NCI-H1417 treated with DMSO at 0.1 percent for 48 hours (cell line): ENCODE data around the gene VPS37B.
A peak's percentile ranks its signal among the peaks of the same experiment; 100 is the strongest.

Source experiments
- DNase-seq: peaks from one replicate; lab custom pipeline; 2025; lab: John Stamatoyannopoulos, UW

VPS37B gene

DNA sequence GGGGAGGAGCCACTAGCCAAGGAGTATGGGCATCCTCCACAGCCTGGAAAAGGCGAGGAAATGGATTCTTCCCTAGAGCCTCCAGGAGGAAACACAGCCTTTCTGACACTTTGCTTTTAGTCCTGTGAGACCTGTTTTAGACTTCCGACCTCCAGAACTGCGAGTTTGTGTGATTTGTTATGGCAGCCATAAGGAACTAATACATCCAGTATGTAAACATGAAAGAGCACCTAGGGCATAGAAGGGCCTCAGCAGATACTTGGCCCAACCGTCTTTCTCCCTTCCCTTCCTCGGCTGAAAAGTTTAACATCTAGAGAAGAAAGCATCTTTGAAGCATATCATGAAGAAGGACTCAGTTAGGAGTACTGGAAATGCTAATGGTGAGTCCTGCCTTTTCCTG is 57.1 kb downstream of the VPS37B start:
- no peak for DNase-seq

DNA sequence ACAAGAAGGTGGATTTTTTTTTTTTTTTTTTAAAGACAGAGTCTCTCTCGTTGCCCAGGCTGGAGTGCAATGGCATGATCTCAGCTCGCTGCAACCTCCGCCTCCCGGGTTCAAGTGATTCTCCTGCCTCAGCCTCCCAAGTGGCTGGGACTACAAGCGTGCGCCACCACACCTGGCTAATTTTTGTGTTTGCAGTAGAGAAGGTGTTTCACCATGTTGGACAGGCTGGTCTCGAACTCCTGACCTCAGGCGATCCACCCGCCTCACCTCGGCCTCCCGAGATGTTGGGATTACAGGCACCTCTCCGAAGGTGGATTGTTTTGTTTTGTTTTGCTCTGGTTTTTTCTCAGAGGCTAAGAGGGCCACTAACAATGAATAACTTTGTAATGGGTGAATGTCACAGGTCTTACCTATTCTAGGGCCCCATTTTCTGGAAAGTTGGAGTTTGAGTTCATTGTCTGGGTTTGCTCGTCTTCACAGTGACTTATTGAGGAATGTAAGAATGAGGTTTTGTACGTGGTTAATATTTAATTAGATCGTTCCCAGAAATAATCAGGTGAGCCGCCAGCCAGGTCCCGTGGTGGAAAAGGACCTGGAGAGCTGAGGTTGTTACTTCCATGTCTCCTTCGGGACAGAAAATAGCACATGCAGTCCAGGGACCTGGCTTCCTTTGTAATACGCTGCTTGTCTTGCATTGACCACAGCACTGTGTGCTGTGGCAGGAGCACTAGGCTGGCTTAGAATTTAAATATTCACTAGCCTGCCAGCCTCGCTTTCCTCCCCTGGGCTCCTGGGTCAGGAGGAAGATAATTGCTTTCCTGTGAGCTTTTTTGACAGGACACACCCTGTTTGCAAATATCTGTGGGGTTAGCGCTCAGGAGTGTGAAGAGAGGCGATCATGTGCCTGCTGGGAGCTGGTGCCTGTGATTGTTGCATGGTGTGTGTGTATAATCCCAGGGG is 58.3 kb downstream of the VPS37B start:
- no peak for DNase-seq

DNA sequence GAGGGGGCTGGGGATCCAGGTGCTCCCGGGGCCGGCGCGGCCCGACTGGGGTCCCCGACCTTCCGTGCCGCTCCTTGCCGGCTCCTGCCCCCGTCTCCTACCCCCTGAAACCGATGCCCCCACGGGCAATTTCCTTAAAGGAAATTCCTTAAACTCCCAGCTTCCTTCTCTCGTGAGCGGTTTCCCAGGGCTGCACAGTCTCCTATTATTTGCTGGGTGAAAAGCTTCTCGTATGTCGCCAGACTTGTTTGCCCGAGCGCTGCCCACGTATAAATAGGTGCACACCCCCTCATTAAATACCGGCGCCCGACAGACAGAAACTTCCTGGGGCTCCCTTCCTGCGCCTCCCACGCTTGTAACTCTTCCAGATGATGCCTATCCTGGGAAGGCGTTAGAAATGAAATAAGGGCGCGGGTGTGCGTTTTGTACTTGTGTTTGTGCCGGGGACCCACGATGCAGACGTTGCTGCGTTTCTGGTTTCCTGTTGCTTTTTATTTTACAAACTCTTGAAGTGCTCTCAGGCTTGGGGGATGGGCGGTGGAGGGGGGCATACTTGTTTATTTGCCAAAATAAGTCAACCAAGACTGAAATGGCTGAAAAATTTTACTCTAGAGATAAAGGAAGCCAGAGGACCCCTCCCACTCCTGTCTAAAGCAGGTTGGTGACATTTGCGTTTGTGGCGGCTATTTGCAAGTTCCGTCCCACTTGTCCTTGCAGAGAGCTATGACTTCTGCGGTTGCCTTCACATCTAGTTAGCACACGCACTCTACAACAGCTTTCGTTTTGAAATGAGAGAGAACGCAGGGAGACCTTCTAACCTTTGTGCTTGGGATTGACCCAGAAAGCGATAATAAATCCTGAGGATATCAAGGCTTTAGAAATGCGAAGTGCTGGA is 59.6 kb downstream of the VPS37B start:
- no peak for DNase-seq

DNA sequence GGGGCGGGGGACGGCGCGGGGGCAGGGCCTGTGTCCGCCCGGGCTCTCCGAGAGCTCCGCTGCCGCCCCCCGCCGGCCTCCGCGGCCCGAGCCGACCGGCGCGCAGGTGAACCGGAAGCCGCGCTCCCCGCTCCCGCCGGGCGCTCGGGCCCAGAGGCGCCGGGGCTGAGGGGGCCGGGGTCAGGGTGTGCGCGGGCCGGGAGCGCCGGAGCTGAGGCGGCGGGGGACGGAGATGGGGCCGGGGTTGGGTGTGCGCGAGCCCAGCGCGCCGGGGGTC is 60.2 kb downstream of the VPS37B start:
- no peak for DNase-seq

DNA sequence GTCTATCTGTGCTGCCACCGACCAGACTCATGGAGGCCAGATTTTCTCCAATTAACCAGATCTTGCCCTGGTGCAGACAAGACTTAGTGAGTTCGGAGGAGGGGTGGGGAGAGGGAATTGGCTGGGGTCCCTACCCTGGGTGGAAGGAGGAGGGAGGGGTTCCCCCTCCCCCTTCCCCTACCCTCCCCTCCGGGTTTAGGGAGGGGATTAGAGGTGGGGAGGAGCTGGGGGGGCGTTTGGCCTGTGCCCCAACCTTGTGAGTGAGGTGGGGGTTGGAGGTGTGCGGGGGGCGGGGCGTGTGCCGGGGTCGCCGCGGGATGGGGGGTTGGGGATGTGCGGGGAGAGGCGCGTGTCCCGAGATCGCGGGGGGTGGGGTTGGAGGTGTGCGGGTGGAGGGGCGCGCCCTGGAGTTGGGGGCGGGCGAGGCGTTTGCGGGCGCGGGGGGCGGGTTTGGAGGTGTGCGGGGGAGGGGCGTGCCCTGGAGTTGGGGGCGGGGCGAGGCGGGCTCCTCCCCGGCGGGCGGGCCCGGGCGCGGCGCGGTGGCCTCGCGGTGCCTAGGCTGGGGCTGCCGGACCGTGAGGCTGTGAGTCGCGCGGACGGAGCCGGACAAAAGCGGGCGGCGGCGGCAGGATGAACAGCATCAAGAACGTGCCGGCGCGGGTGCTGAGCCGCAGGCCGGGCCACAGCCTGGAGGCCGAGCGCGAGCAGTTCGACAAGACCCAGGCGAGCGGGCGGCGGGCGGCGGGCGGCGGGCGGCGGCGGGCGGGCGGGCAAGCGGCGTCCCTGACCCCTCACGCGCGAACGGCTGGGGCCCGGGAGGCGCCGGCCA is 60.8 kb downstream of the VPS37B start, which contains the start of gene HIP1R:
Gene HIP1R (plus strand): TSS at position 537 of the 829 bp plus-strand sequence. CDS start 94 bp downstream, at position 631.
- DNase-seq: no peak

DNA sequence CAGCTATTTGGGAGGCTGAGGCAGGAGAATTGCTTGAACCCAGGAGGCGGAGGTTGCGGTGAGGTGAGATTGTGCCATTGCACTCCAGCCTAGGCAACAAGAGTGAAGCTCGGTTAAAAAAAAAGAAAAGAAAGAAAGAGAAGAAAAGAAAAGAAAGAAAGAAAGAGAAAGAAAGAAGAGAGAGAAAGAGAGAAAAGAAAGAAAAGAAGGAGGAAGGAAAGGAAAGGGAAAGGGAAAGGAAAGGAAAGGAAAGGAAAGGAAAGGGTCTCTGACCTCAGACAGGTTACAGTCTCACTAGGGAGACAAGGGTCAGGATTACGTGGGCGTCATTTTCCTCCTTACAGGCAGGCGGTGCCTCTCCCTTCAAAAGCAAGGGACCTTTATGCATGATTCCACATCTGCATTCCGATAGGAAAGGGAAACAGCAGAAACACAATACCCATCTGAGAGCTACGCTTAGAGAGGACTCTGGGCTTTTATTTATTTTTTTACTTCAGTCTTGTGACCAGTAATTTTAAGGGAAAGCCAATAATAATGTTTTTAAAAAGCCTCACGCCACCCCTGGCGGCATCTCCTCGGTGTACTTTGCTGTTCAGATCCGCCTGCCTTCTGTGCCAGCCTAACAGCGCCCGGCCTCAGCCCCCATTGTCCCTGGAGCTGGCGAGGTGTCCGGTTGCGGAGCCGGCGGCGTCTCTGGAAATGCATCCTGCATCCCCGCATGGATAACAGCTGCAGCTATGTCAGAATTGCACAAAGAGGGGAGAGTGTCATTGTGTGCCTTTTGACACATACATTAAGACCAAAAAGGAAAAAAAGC is 61.6 kb downstream of the VPS37B start:
- DNase-seq: peak; percentile 8

DNA sequence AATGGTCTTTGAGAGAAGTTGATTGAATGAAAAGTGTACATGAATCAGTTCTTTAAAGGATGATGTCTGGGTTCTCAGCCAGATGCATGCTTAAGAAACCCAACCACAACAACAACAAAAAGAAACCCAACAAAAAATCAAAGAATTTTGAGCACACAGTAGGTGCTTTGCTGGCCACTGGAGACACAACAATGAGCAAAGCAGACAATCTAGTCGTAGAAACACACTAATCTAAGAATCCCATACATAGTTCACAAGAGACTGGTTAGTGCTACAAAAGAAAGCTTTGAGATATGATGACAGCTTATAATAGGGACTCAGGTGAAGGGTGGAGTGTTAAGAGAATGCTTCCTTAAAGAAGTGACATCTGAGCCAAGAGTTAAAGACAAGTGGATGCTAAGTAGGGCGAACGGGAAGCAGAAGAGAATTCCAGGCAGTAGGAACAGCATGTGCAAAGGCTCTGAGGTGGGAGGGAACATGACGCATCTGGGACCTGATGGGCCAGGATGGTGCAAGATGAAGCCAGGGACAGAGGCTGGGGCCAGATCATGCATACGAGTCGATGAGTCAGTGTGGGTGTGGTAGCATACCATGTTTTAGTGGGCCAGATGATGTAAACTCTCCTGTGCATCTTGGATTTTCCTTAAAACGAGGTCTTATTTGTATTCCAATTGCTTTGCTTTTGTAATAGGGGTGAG is 65.3 kb downstream of the VPS37B start:
- DNase-seq: no peak

DNA sequence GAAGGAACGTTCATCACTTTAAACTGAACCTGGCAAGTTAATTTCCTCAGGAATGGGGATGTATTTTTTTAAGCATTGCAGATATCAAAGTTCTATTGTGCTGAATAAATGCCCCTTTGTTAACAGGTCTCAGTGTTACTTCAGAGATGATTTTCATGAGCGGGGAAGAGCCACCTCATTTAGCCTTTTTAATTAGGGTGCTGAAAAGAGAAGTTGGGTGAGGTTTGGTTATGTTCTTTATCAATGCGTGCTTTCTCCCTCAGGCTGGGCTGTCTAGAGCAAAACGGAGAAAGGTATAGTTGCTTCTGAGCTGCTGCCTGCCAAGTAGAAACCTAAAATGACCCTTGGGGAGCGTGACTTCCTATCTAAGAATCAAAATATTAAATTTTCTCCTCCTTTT is 68.7 kb downstream of the VPS37B start:
- DNase-seq: no peak

DNA sequence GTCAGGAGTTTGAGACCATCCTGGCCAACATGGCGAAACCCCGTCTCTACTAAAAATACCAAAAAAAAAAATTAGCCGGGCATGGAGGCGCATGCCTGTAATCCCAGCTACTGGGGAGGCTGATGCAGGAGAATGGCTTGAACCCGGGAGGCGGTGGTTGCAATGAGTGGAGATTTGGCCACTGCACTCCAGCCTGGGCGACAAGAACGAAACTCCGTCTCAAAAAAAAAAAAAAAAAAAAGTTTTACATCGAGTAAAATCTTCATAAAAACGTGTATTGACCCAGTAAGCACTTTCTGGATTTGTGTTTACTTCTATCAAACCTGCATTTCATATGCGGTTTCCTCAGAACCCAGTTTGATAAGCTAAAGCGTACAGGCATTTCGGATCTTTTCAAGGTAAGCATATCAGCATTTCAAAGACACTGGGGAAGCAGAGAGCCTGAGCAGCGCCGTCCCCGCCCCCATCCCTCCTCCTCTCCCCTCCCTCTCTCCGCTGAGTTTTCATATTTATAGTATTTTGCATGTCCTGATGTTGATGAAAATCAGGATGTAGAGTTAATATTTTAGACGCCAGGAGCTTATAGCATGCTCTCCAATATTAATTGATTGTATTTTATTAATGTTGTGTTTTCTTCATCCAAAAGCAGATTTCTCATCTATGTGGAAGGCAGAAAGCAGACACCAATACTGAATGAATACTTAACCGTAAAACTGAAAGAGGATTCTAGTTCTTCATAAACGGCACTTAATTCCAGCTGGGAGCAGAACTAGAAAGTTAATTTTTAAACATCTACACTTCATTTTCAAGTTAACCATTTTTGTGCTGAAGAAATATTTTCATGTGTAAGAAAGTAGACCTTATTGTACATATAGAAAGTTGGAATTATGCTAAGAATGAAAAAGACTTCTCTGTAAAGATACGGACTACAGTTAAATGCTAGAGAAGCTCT is 69.9 kb downstream of the VPS37B start:
- DNase-seq: no peak

DNA sequence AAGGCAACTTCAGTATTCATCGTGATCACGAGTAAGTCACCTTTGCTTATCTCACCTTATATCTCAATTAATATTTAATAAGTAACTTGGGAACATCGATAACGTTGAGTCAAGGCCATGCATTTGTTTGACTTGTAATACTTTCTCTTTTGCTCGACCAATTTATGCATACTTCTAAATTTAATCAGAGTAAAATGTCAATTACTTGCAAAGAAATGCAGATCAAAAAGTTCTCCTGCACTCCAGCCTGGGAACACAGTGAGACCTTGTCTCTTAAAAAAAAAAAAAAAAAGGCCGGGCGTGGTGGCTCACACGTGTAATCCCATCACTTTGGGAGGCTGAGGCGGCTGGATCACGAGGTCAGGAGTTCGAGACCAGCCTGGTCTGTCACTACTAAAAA is 72.5 kb downstream of the VPS37B start:
- DNase-seq: no peak

DNA sequence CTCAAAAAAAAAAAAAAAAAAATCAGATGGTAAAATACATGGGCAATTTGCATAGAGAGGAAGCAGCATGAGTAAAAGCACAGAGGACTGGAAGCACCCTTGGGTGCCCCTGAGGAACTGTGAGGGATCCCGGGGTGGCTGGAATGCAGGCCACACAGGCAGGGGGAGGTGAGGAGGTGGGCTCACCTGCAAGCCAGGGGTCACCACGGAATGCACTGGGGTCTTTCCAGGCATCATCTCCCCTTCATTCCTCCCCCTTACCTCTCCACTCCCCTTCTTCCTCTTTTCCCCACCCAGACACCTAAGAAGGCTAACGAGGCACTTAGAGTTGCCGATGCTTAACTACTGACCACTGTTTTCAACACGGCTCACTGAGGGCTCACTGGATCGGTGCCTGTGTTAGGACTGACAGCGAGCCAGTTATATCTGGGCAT is 75.1 kb downstream of the VPS37B start:
- DNase-seq: no peak

DNA sequence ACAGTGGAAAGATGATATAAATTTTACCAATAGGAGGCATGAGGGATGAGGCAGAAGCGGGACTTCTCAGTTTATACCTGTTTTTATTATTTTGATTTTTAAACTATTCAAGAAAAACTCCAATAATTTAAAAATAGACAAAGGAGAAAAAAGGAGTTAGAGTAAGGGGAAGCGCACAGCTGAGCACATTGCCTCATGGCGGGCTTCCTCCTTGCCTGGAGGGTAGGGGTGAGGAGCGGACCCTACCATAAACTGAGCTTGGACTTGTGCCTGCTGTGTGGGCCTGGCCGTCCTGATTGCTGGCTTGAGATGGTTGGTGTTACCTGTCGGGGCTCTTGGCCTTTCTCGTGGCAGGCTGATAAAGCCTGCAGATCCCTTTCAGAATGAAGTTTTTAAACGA is 75.8 kb downstream of the VPS37B start:
- DNase-seq: no peak

DNA sequence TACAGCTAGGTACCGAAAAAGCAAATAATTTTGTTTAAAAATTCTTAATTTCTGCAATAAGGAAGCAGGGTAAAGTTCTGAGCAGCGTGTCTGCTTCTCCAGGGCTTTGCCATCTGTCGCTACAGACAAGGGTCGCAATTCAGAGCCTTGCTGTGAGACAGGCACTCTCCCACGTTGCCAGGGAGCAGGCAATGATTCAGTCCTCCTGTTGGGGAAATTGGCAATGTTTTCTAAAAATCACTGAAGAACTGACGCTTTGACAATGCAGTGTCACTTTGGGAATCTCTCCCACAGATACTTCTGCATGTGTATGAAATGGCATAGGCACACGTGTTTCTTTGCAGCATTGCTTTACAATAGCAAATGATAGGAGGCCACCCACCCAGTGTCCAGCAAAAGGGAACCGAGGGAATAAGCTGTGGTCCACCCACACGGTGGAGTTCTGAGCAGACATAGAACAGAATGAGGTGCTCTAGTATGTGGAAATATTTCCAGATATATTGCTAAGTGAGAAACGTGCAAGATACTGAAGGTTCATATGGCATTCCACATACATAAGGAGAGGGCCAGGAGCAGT is 76.6 kb downstream of the VPS37B start:
- no peak for DNase-seq
